Measurements from ENCODE around the gene HK3. TPM values are rescaled to one million over a fixed set of nuclear protein-coding genes. Genes with fewer than 3 reads are reported as not detected.
A peak's percentile ranks its signal among the peaks of the same experiment; 100 is the strongest.

The HK3 gene
- total RNA-seq, 1 donor from 2014 or later: not detected

DNA sequence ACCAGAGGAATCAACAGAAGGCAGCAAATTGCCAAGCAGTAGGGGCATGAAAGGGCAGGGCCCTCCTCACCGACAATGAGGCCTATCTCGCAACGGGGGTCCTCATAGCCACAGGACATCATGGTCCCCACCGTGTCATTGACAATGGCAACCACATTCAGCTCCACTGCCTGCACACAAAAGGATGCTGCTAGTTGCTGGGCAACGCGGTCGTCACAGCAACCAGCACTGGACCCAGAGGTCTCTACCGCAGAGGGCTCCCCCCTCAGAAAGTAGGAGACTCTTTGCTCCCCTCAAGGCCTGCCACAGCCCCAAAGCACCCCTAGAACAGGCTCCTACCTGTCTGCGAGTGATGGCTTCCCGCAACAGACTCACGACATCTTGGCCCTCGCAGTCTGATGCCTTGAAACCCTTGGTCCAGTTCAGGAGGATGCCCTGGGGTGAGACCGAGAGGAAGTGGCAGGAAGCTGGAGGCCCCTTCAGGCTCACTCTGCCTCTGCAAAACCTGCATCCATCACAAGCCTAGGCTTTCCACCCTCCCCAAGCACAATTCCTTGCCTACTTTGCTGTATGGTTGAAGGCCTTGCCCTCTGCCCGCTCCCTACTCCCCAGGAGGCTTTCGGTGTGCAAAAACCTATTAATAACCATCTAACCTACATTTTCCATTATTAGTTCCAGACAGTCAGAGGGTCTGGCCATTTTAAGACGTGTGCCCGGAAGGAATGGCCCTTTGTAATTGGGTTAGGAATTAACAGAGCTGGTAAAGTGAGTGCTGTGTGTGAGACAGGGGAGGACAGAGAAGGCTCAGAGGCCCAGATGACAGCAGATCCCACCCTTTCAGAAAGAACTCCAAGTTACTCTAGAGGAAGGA is 15.2 kb downstream of the HK3 start:
- no peak for DNase-seq (ENCODE audit: low read depth)
- TF ChIP-seq, protein P1, sequence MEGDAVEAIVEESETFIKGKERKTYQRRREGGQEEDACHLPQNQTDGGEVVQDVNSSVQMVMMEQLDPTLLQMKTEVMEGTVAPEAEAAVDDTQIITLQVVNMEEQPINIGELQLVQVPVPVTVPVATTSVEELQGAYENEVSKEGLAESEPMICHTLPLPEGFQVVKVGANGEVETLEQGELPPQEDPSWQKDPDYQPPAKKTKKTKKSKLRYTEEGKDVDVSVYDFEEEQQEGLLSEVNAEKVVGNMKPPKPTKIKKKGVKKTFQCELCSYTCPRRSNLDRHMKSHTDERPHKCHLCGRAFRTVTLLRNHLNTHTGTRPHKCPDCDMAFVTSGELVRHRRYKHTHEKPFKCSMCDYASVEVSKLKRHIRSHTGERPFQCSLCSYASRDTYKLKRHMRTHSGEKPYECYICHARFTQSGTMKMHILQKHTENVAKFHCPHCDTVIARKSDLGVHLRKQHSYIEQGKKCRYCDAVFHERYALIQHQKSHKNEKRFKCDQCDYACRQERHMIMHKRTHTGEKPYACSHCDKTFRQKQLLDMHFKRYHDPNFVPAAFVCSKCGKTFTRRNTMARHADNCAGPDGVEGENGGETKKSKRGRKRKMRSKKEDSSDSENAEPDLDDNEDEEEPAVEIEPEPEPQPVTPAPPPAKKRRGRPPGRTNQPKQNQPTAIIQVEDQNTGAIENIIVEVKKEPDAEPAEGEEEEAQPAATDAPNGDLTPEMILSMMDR (conservative IDR thresholded peaks at IDR 0.05; ENCODE audit: low read depth, low read length): peak; percentile 22
- no peak overlapping the region for H3K4me3 ChIP-seq (ENCODE audit: low read depth, low read length)

DNA sequence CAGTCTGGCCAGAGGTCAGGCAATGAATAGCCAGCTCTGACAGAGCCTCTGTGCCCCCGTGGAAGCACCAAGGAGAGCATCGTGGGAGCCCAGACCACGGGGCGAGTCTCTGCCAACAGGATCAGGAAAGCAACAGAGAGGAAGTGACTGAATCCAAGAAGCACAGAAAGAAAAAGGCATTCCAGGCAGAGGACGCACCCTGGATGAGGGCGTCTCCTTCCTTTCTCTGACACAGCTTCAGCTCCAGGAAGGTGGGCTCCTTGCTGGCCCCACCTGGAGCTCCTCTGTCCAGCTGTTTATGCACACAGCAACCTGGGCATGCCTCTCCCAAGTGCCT is 16.6 kb downstream of the HK3 start:
- TF ChIP-seq, protein P1 (conservative IDR thresholded peaks at IDR 0.05; ENCODE audit: low read depth, low read length): no peak
- H3K4me3 ChIP-seq (ENCODE audit: low read depth, low read length): no peak overlapping the region

DNA sequence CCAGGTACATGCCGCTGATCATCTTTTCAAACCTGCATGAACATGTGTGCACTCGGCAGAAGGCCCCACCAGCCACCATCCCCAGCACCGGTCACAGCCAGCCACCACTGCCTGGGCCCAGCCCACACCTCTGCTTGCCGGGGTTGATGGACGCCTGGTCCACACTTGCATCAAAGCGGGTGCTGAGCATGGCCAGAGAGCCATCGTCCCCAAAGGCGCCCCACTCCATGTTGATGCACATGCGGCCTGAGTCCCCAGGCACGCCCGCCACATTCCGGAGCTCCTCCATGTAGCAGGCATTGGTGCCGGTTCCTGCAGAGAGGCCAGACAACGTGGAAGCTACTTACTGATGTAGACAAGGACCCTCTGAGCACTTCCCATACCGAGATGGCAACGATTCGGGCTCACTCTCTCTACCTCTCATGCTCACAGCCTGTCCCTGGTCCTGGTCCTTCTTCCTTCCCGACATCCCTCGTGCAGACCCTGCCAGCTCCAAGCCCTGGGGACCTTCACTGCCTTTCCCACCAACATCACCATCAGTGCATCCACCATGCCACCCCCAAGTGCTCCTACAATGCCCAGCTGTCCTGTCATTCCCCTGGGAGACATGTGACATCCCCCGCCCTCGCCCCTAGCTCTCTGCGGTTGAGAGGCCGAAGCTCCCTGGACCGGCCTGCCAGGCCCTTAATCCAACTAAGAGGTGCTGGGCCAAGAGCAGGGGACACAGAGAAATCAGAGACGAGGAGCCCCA is 17.2 kb downstream of the HK3 start:
- H3K4me3 ChIP-seq (ENCODE audit: low read depth, low read length): no peak overlapping the region
- TF ChIP-seq, protein P1 (conservative IDR thresholded peaks at IDR 0.05; ENCODE audit: low read depth, low read length): no peak
- DNase-seq (ENCODE audit: low read depth): no peak

More for the DNA sequence above, 16.6 kb downstream of the HK3 start:
- no peak for DNase-seq (ENCODE audit: low read depth)

DNA sequence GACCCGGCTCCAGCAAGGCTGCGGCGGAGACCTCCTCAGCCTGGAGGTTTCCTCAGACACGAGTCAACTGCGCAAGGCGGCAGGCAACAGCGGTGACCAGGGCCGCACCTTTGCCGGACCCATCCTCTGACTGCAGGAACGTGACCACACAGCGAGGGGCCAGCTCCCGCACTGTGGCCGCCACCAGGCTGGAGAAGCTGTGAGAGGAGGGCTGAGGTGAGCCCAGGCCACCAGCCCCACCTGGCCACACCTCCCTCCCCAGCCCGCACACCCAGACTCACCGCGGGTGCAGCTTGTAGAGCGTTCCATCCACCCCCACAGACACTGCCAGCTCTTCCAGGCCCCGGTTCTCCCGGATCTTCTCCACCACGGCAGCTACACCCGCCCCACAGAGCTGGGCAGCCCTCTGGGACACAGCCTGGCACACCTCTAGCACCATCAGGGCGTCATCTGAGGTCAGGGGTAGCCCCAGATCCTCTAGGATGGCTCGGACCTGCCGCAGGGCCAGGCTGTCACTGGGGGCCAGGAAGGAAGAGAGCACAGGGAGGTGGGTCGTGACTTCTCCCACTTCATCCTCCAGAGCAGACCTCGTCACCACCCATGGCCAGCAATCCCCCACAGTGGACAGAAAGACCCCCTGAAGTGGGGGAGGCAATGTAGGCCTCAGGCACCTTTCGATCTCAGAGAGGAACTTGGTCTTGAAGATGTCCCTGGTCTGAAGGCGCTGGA is 18.0 kb downstream of the HK3 start:
- TF ChIP-seq, protein P1 (conservative IDR thresholded peaks at IDR 0.05; ENCODE audit: low read depth, low read length): no peak
- H3K4me3 ChIP-seq (ENCODE audit: low read depth, low read length): no peak overlapping the region
- DNase-seq (ENCODE audit: low read depth): no peak

DNA sequence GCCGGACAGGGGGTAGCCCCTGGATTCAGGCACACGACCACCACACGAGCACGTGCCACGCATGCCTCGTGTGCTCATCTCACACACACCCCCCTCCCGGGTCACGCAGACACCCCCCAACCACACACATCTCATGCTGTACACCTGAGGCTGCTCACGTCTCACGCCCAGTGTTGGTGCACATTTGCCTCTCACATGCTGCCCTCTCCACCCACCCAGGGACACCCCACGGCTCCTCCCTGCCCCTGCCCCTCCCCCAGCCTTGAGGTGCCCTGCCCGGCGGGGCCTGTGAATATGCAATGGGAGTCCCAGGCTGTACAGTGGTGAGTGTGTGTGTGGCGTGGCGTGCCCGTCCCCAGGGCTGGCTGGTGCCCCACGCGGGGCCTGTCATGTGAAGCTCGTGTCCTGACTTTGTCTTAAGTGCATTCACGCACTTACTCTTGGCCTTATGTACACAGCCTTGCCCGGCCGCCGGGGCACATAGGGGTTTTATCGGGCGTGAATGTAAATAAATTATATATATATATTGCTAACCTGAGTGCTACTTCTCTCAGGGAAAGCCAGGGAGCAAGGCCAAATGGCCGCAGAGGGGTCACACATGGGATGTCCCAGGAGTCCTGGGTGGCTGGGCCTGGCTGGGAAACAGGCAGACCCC is 18.7 kb downstream of the HK3 start:
- H3K4me3 ChIP-seq (ENCODE audit: low read depth, low read length): no peak overlapping the region
- TF ChIP-seq, protein P1 (conservative IDR thresholded peaks at IDR 0.05; ENCODE audit: low read depth, low read length): no peak
- no peak for DNase-seq (ENCODE audit: low read depth)

DNA sequence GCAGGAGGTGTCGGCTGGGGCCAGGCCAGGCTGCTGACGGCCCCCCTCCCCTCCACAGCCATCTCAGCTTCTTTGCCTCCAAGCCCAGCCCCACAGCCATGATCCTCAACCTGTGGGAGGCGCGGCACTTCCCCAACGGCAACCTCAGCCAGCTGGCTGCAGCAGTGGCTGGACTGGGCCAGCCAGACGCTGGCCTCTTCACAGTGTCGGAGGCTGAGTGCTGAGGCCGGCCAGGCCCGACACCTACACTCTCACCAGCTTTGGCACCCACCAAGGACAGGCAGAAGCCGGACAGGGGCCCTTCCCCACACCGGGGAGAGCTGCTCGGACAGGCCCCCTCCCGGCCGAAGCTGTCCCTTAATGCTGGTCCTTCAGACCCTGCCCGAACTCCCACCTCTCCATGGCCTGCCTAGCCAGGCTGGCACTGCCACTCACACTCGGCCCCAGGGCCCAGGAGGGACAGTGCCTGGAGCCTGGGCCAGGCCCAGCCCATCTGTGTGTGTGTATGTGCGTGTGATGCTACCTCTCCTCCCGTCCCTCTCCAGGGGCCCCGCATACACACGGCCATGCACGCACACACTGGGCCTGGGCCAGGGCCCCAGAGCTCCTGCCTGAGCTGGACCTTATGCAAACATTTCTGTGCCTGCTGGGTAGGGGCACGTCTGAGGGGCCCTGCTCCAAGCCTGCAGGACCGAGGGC is 19.3 kb downstream of the HK3 start:
- TF ChIP-seq, protein P1 (conservative IDR thresholded peaks at IDR 0.05; ENCODE audit: low read depth, low read length): no peak
- DNase-seq (ENCODE audit: low read depth): no peak

More for the DNA sequence above, 19.3 kb downstream of the HK3 start:
- no peak overlapping the region for H3K4me3 ChIP-seq (ENCODE audit: low read depth, low read length)

Measured in epithelial cell of proximal tubule (primary cell).